Fibroblast of gingiva (primary cell): Measurements from ENCODE around the gene ALDH3A2.

Experiments used
- DNase-seq: peaks from one replicate; pipeline ENCODE4 v3.0.0-alpha.2; 2011; ENCODE audit warnings: low read depth

The ALDH3A2 gene

DNA sequence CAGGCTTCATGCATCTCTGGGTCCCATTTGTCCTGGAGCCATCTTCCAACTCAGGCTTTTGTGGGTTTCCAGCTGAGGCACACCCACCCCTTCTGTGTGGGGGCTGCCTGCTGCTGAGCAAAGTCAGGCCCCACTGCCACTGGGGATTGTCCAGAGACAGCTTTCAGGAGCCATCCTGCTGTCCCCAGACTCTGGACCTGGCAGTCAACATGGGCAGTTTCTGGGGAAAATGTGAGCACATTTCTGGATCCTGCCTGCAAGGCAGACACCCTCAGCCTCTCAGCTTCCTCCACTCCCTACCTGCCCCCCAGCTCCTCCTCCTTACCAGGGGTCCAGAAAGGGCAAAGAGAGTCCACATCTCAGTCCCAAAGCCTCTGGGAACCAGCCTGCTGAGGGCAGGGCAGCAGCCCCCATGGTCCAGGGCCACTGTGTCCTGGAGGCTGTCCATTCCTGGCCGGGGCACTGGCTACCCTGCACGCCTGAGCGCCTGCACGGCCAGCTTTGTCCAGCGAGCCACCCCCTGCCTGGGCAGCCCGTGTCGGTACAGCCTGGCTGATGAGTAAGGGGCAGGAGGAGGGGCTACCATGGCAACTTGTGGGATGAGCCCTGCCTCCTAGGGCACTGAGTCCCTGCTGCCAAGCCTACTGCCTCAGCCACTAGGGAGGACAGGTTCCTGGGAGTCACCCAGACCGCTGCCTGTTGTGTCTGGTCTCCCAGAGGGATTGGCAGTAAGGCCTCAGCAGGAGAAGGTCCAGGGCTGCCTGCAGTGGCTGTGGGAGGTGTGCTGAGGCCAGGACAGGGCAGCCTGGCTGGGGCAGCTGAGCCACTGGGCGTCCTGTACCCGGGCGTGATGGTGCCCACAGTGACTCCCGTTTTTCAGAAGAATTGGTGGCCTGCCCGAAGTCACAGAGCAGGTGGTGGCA lies 67.8 kb downstream of the ALDH3A2 start, which contains the start of gene SLC47A2:
SLC47A2 (minus strand) TSS at position 477 of the 923 bp plus-strand sequence; CDS start at position 448, 29 bp downstream.
- DNase-seq: no peak

GRCh38 chr17:19717031-19717360 lies 68.4 kb downstream of the ALDH3A2 start:
- no peak for DNase-seq

DNA sequence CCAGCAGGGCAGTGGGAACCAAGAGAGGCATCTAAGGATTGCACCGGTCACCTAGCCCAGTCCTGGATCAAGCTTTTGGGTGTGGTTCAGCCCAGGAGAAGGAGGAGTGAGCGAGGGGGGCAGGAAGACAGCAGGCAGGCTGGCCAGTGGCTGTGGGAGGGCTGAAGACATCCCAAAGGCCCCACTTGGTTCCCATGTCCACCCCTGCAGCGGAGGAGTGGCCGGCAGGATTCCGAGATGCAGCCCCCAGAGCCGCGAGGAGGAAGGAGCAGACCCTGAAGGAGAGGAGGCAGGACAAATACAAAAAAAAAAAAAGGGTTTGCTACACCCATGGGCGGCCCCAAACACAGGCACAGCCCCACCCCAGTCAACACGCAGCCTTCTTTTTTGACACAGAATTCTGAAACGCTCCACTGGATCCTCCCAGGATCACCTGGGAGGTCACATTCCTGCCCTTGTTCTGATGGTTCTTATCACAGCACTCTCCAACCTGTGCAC lies 68.9 kb downstream of the ALDH3A2 start:
- no peak for DNase-seq

DNA sequence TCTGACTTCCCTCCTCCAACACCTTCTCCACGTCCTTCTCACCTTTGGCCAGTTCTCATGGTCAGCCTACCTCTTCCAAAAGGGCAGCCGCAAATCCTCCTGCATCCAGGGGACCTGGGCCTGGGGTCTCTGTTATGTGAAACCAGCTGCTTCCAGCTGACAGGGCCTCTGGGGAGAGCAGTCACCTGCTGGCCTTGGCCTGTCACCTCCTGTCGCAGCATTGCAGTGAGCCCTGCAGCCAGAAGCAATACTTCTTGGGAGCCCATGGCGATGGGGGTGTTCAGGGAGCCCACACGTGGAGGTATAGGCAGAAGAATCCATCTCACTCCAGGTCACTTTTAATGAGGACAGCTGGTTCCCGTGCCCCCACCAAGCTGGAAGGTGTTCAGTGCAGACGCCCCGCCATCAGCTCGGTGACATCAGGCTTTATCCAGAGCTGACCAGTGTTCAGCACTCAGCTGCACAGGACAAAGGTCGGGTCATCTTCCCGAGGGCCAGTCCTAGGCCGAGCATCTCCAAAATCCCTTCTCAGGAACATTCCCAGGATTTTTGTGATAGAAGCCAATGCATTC lies 69.6 kb downstream of the ALDH3A2 start:
- DNase-seq: no peak

- DNase-seq: no peak
Measured at GRCh38 chr17:19718613-19719354, 70.2 kb downstream of the ALDH3A2 start.

- no peak for DNase-seq
Measured at GRCh38 chr17:19719355-19720209, 71.0 kb downstream of the ALDH3A2 start.

- DNase-seq: no peak
Measured at GRCh38 chr17:19720210-19720475, 71.6 kb downstream of the ALDH3A2 start.

DNA sequence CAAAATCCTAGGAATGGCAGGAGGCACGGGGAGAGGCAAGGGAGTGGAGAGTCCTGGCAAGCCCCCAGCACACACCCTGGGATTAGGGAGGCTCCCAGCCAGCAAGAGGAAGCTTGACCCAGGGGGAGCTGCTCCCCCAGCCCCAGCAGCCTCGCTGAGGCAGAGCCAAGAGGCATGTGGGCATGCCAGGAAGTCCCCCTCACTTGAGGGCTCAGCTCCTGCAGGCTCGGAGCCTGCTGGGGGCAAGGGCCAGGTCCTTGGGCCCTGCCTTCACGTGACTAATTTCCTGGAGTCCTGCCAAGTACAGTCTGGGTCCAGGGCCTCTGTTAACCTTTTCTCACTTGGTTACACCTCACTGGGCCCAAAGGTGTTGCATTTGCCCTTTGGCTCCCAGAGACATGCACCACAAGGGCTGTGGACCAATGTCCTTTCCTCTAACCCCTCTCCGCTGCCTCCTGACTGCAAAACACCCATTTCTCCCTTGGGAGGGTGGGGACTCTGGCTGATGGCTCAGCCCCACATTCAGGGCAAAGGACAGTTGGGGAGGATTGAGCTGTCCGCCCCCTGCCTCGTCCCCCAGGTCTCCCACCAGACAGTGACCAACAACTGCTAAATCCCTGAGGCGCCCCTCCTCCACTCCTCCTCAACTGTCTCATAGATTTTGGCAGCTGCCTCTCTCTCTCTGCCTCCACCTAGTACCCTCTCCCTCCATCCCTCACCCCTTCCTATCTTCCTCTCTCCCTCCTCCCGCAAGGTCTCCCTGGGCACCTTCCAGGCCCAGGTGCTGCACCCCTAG lies 72.3 kb downstream of the ALDH3A2 start:
- no peak for DNase-seq

GRCh38 chr17:19723964-19724363 lies 75.4 kb downstream of the ALDH3A2 start:
- DNase-seq: no peak

GRCh38 chr17:19724501-19725420 lies 76.2 kb downstream of the ALDH3A2 start:
- DNase-seq: peak; percentile 52

- DNase-seq: no peak
Measured at GRCh38 chr17:19725486-19725885, 76.9 kb downstream of the ALDH3A2 start.

DNA sequence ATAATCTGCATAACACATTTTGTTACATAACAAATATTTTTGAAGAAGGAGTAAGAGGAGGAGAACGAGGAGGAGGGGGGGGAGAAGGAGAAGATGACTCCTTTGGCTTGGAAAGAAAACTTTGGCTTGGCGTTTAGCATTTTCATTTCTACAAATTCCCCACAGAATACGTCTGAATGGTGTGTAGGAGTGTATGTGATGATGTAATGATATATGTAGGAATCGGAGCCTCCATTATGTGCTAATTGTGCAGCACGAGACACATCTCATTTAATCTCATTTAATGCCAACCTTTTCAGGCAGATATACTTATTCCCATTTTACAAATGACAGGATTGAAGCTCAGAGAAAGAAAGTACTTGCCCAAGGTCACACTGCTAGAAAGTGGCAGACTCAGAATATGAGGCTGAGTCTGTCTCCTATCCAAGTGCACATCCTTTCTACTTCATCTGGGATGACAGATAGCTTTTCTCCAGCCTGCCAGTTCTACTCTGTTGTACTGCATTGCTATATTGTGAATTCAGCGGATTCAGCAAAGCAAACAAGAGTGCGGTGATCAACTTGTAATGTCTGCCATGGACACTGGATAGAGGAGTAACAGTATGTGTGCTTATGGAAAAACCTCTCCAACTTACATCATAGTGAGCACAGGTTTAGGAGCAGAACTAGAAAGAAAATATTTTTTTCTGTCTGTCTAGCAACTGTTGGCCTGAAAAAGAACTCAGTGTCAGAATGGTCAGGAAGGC lies 78.3 kb downstream of the ALDH3A2 start:
- DNase-seq: peak; percentile 25
